Stimulated activated CD8-positive, alpha-beta memory T cell treated with anti-CD3 and anti-CD28 coated beads, Interleukin-7, amount 100 ng/mL, for 4 hours (primary cell): ENCODE data around the gene PPFIA4.

Source experiments
- DNase-seq, 2 donors: peaks; one replicate each; pipeline ENCODE4 v3.0.0-alpha.2; 2020; ENCODE audit warnings: low read depth in 2 of 2

PPFIA4 gene

GRCh38 chr1:203082571-203083462 is 56.5 kb downstream of the PPFIA4 start:
- DNase-seq, result no peak

- no peak for DNase-seq
Observed at GRCh38 chr1:203083463-203083921, 57.2 kb downstream of the PPFIA4 start.

DNA sequence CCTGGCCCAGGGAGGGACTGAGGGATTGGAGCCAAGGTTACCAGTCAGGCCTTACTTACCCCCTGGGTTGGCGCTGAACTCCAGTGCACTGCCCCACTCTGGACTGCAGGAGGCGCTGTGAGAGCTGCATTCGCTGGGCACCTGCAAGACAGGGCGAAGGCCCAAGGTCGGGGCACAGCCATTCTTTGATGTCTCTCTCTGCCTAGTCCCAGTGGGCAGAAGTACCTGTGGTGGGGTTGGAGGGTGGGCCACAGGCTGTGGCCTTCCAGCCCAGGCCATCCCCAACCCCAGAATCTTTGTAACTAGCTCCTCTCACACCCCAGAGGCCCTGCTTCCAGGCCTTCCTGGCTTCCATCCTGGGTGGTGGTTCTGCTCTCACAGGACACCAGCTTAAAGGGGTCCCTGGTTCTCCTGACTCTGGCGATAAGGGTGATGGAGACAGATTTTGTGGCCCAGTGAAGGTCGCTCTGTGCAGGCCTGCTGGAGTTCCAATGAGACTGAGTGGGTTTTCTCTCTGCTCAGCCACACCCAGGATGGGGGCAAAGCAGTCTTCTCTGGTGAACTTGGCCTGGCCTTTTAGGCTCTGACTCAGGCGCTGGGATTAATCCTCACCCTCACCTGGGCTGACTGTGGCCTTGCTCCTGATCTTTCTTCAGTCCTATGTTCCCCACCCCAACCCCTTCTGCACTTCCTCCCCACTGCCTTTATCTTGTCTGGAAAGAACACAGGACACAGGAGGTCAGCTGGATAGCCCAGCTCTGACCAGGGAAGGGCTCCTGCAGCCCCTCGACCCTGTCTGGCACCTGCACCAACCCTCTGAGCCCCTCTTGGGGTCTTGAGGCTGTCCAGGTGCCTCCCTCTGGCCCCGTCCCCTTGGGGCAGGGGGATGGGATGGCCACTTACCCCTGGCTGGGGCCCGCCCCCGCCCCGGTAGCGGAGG is 58.6 kb downstream of the PPFIA4 start:
- DNase-seq, result no peak

- DNase-seq, result no peak
Observed at GRCh38 chr1:203085528-203086406, 59.5 kb downstream of the PPFIA4 start, which contains the start of gene MYOG. Gene MYOG, minus strand, starts transcription at chr1:203086012. Its CDS starts 51 bp downstream, at chr1:203085961.

DNA sequence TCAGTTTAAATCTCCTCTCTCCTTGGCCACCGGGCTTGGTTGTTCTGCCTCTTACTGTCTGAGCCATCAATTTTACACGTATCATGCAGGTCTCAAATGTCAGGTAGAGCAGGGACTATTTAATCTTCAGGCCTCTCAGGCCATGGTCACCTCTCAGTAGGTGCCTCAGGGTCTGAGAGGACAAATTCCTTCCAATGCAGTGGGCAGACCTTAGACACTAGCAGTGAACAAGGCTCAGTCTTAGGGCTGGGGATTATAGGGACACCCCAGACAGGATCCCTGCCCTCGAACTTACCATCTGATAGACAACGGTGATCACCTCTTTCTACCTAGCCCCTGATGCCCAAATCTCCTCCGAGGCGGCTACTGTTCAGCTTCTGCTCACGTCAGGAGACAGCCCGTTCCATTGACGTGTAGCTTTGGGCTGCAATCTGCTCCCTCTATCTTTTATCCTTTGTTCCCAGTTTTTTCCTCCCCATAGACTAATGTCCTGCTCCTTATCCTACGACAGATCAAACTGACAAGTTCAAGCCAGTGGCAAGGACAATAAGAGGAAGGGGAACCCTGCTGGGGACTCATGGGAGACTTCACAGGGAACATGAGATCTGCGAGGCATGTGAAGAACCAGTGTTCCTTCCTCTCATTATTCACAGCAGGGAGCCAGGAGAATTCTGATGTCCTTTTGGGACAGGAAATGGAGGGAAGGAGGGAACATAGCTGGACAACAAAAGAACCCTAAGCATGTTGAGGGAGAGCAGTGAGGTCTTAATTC is 60.9 kb downstream of the PPFIA4 start:
- DNase-seq, result no peak

GRCh38 chr1:203088441-203088840 is 62.1 kb downstream of the PPFIA4 start:
- DNase-seq, result no peak

DNA sequence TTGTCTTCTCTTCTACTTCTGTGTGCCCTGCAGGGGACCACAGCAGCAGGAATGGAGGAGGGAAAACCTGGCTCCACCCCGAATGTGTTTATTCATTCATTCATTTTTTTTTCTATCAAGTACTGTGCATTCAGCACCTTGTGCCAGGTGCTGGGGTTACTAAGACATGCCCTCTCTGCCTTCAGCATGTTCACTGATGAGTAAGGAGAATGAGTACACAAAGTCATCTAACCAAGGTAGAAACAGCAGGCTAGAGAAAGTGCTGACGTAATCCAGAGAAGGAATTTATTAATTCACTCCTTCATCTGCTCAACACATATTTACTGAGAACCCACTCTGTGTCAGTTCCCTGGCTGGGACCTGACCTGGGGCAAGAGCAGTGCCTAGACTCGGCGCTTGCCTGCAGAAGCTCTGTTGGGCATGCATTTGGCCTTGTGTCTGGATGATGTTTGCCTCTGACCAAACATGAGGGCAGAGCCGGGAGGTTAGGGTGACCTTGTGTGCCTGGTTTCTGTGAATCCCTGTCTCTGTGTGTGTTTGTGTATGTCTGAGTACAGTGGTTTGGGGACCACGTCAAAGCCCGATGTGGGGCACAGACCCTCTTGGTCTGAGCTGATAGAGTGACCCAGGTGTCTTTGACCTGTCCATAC is 62.8 kb downstream of the PPFIA4 start:
- DNase-seq, result no peak

DNA sequence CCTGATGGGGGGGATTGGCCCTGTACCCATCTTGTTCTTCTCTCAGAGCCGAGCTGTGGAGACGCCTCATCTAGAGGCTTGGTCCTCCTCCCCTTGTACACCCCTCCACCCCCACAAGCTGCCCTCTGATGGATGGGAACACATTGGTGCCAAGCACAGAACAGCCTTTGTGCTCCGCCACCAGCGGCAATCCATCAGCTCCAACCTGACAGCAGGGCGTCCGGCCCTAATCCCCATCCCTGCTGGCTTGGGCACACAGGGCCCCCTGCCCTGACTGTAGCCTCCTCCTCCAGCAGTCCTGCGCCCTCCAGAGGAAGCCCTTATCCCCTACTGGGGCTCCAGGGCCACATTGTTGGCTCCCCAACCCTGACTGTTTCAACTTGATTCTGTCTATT is 63.4 kb downstream of the PPFIA4 start:
- no peak for DNase-seq

- DNase-seq, result no peak
Observed at GRCh38 chr1:203090421-203091198, 64.3 kb downstream of the PPFIA4 start.

GRCh38 chr1:203091199-203091477 is 64.8 kb downstream of the PPFIA4 start:
- DNase-seq, result no peak

DNA sequence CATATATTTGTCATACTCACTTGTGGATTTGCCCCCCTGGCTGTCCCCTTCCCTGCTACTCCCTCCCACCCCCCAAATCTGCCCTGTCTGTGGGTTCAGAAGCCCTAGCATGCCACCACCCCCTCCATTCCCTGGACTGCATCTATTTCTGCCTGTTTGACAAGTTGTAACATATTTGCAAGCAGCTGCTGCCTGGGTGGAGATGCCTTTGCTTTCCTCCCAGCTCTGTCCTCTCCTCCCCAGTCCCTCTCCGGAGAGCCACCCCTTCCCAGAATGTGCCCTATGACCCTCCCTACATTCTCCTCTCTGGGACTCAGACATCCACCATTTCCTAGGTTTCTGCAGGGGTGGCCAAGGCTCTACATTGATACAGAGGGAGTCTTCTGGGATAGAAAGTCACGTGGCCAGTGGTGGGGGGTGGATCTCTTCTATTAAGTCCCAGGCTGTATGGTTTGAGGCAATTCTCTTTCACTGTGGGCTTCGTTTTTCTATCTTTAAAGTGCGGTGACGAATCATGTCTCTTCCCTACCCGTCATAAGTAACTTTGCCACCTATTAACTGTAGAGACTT is 65.6 kb downstream of the PPFIA4 start:
- no peak for DNase-seq

GRCh38 chr1:203093754-203094410 is 67.6 kb downstream of the PPFIA4 start:
- no peak for DNase-seq

DNA sequence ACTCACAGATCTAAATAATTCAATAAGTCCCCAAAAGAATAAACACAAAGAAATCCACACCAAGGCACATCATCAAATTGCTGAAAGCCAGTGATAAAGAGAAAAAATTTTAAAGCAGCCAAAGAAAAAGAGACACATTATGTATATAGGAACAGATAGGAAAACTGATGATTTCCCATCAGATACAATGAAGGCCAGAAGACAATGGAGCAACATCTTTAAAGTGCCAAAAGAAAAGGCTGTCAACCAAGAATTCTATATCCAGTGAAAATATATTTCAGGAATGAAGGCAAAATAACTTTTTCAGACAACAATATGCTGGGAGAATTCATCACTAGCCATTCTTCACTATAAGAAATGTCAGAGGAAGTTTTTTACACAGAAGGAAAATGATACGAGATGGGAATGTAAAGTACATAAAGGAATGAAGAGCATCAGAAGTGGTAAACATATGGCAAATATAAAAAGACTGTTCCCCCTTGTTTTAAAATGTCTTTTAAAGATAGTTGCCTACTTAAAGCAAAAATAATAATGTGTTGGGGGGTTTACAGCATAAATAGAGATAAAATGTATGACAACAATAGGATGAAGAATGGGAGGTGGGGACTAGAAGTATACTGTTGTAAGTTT is 68.9 kb downstream of the PPFIA4 start:
- no peak for DNase-seq

GRCh38 chr1:203096566-203096965 is 70.3 kb downstream of the PPFIA4 start:
- no peak for DNase-seq

- DNase-seq, result no peak
Observed at GRCh38 chr1:203097001-203097400, 70.7 kb downstream of the PPFIA4 start.

GRCh38 chr1:203098445-203098844 is 72.2 kb downstream of the PPFIA4 start:
- no peak for DNase-seq

DNA sequence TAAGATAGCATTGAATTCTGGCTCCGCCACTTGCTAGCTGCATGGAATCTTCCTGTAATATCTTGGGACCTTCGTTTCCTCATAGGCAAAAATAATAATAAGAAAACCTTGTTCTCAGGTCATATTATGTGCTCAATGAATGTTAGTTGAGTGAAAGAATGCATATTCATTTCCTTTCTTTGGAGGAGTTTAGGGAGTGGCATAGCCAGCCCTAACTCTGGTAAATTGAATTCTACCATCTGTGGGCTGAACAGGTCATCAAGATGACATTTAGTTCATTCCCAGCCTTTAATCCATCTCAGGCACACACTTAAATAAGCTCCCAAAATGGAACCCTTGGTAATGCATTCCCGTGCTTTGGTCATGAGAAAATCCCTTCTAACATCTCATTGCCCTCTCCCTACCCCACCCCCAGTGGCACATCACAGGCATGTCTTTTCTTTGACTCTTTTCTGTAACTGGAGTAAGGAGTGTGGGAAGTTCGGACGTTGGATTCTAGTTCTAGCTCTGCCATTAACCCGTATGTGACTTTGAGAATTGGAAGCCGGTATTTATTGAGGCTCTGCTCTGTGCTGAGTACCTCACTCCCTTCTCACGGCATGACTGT is 72.7 kb downstream of the PPFIA4 start:
- no peak for DNase-seq
